Measurements from ENCODE around the gene CAPN15.

CAPN15 gene

DNA sequence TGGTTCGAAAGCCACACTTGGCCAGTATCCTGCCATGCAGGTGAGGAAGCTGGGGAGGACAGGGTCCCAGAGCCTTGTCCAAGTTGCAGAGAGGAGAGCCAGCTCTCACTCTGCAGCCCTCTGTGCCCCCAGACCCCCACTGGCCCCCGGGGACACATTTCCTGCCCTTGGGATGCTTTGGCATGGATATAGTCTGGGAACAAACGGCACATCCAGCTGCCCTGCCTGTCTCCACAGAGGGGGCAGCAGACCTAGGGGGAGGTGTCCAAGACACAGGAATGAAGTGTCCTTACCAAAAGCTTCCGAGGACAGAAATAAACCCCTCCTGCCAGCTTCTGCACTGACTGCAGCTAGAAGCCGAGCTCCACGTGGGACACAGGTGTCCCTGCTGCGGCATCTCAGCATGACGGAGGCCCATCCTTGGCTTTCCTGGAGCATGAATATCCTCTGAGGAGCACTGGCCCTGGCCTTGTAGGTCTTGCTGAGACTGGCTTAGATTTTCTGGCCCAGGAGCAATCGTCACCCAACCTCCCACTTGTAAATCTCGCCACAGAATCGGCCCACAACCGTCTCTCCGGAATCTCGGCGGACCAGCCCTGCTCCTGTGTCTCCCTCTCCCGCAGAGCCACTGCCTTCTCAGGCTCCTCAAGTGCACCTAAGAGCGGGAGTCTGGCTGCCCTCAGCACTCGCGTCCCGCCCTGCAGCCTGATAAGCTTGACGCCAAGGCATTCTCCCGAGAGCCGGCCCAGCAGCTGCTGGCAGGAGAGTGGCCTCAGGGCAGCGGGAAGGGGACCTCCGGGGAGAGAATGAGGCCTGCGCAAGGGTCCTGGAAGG, 1.1 kb upstream of the CAPN15 start:
- DNase-seq: no peak

DNA sequence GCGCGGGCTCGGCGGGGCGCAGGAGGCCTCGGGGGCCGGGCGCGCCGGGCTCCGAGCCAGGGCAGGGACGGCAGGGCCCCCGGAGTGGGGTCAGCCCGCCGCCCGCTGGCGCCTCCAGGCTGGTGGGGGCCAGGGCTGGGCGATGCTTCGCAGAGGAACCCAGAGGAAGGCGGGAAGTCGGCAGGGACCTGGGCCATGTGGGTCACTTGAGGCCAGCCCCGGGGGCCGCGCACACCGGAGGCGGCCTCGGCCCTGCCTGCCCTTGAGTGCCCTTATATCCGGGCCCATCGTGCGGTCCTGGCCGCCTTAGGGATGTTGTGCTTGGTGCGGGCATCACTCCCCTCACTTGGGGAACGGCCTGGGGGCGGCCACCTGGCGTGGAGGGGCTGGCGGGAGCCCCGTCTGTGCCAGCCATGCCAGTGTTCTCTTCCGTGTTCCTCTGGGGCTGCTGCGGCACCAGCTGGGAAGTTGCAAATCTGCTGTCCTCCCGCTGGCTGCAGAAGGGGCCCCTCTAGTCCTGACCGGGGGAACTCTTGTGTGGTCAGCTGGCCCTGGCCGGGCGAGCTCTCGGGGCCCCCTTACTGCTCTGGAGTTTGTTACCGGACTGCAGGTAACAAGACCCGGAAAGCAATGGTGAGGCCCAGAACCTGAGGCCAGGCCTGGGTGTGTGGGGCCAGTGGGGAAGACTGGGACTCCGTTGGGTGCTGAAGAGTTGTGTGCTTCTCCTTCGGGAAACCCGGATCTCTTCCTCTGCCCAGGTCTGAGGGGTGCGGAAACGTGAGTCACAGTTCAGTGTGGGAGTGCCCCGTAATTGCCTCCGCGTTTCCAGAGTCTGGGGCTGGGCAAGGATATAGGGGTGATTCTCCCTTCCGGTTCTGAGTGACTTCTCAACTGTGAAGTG, 849 bp downstream of the CAPN15 start:
- DNase-seq: peak; percentile 69 to 82 (median 78)

DNA sequence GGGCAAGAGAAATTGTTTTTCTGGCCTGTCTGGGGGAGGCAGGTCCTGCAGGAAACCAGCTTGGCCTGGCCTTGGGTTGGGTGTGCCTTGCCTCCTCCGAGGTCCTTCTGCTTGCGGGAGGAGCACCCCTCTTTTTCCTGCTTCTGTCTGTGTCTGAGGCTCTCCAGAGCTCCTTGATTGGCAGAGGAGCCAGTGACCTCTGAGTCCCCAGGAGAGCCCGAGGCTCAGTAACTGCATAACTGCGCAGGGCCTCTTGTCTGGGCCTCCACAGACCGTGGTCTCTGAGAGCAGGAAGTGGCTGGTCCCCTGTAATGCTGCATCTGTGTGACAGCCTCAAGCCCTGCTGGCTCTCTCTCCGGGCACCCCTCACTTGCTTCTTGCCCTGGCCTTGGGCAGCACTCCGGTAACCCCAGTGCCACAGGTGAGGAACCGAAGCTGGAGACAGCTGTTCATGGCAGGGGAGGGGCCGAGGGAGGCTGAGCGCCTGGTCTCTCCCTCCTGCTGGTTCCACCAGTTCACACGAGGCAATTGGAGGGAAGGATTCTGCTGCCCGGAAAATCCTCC, 1.6 kb downstream of the CAPN15 start:
- DNase-seq: no peak

DNA sequence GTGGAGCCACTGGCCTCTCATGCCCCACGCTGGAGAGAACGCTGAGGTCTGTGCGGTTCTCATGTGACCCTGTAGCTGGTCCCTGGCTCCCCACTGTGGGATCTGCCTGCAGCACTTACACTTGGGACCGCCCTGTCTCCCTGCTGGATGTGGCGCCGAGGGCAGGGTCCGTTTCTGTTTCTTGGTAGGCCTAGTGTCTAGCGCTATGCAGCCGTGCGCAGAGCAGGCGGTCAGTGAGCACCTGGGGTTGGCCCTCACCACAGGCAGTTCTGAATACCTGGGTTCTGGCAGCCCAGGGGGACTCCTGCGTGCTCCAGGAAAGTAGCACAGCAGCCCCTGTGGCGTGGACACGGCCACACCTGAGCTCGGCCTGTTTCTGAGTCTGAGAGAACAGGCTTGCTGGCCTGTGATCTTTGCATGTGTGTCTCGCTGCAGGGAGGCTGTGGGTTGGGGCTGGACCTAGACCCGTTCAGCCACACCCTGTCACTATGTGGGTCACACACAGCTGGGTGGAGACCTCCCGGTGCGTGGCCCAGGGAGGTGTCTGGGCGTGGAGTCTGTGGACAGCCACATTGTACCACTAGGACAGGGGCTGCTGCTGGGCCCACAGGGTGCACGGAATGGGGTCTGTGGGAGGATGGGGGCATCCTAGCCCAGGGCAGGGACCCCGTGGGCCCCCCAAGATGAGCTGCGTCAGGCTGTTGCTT, 2.8 kb downstream of the CAPN15 start:
- no peak for DNase-seq

DNA sequence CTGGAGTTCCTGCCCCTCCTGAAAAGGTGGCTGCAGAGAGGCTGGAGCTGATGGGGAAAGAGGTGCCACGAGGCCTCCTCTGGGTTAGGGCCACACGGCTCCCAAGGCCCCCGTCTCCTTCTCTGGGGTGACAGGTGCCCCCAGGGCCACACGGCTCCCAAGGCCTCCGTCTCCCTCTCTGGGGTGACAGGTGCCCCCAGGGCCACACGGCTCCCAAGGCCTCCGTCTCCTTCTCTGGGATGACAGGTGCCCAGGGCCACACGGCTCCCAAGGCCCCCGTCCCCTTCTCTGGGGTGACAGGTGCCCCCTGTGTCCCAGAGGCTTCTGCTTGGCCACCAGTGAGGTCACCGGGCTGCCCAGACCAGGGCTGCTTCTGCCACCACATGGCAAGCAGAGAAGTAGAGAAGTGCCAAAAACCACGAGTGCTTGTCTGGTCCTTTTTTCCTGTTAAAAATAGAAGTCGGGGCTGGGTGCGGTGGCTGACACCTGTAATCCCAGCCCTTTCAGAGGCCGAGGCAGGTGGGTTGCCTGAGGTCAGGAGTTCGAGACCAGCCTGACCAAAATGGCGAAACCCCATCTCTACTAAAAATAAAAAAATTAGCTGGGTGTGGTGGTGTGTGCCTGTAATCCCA, 4.1 kb downstream of the CAPN15 start:
- no peak for DNase-seq

DNA sequence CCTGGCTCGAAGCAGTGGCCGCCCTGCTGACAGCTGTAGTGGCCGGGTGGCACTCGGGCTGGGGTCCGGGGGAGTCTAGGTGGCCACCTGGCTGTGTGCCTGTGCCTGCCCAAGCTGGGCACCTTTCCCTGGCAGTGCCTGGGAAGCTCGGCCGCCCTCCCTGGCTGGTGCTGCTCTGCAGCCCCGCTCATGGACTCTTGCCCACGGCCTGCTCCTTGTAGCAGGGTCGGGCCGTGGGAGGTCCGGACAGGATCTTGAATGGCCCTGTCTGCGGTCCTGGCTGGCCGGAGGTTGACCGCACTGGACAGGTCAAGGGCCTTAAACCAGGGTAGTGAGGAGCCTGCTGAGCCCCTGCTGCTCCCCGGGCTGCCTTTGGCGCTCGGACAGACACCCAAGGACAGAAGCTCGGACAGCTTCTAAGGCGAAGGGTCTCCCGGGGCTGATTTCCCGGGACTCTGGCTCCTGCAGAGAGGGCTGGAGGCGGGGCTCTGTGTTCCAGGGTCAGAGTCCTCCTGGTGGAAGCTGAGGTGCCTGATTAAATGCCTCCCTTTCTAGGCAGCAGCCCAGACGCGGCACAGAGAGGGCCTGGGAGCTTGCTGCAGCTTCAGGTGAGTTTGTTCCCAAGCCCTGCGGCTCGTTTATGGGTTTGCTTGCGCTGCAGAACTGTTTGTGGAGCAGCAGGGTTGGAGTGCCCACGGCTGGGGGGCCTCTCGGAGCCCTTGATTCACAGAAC, 6.0 kb downstream of the CAPN15 start:
- DNase-seq: no peak

DNA sequence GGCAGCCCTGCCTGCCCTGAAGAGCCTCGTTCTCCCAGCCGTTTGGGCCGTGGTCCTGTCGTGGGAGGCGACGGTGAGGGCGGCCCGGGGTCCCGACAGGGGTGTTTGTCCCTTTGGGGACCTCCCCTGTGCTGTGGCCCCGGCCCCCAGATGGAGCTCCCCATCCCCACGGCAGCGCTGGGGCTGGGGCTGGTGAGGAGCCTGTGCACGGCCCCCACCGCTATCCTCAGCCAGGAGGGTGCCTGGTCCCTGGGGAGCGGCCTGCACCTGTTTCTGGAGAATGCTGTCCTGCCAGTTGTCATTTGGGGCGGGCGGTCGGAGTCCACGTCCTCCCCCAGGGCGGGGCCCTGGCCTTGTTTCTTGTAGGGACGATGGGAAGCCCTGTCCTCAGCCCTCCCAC, 6.6 kb downstream of the CAPN15 start:
- DNase-seq: no peak

DNA sequence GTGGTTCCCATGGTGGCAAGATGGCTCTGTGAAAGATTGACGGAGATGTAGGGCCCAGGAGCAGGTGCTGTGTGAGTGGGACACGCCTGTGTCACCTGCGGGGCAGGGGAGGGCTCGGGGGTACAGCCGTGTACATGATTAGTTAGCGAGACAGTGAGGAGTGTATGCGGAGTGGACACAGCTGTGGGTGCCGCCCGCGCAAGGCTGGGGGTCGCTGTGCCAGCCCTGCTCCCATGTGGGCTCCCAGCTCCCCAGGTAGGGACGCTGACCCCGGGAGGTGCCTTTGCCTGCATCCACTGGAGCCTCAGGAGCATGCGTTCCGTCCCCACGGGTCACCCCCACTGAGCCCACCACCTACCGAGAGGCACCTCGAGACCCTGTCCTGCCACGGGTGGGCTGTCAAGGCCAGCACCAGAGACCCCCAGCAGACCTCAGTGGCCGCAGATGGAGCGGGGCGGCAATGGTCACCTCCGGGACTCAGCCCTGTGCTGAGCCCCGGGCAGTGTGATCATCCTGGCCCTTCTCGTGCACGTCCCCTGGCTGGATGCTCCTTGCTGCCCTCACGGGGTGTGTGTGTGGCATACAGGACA, 7.4 kb downstream of the CAPN15 start:
- no peak for DNase-seq

DNA sequence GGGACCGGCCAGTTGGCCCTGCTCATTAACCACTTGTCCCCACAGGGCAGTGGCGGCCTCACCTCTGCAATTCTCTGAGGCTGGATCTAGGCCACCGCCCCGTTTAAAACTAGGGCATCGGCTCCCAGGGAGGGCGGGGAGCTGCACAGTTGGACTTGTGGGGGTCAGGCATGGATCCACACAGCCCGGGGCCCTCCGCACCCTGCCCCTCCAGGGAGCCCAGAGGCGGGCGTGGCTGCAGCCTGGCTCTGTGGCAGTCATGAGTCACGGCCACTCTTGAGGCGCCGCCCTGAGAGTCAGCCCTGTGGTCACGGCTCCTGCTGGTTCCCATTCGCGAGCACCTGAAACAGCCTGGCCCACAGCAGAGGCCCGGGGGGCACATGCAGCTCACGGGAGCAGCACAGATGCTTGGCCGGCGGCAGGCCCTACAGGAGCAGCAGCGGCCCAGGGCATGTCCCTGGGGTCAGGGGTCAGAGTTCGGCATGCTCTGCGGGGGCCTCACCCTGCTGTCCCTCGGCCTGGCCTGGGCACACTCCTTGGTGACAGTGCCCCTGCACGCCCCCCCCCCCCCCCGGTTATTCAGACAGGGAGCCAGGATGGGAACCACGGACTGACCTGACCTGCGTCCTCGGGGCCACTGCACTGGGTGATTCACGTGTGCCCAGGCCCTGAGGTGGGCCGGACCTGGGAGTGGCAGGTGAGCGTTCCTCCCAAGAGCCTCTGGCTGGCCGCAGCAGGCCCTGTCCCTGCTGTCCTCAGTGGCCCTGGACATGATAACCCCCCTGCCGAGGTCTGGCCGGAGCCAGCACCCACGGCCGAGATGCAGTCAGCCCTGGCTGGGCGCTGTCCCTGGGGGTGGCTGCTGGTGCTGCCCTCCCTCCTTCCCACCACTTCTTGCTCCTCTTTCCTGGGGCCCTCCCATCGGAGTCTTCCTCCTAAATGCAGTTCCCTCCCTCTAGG, 8.2 kb downstream of the CAPN15 start:
- DNase-seq: peak in 1 of 4 experiments; percentile 21

DNA sequence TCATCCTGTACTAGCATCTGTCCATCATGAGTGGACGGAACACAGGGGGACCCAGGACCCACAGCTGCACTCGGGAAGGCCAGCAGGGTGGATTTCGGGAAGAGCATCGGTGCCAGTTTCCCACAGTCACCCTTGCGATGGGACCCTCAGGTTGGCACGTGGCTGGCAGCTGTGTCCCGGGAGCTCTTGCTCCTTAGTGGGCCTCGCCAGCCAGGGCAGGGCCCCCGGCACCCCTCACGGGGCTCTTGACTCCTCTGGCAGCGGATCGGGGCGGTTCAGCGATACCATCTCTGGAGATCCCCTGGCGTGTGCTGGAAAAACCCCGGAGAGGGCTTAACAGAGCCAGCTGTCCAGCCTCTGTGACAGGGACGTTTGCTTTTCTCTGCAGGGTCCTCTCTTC, 9.2 kb downstream of the CAPN15 start:
- DNase-seq: no peak

DNA sequence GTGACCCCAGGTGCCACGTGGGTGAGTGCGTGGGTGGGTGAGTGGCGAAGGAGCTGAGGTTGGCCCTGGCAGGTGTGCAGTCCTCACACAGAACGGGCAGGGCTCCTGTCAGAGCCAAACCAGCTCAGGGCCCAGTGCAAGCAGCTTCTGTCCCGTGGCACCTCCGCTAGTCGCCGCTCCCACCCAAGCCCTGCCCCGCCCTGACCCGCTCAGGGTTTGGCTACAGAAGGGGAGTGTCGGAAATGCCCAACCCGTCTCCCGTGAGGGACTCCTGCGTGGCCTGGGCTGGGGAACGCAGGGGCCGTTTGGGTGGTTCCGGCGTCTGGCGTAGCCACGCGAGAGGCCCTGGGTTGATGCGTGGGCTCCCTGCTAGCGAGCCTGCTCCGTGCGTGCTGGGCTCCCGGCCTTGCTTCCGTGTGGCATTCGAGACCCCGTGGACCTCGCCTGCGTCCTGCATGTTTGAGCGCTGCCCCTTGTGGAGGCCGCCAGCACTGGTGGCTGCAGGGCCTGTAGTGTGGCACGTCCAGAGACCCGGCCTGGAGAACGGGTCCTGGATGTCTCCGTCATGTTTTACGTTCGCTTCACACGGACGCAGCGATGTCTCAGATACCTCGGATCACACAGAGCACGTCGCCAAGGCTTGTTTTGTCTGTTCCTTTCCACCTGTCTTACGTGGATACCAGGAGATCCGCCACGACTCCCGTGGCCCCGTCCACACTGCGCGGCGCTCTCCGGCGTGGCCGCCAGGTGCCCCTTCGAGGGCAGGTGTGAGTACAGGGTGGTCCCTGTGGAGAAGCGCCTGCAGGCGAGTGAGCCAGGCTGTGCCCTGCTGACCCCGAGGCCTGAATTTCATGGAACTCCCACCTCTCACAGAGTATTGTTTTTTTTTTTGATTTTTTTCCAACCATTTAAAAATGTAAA, 10.2 kb downstream of the CAPN15 start:
- DNase-seq: no peak

DNA sequence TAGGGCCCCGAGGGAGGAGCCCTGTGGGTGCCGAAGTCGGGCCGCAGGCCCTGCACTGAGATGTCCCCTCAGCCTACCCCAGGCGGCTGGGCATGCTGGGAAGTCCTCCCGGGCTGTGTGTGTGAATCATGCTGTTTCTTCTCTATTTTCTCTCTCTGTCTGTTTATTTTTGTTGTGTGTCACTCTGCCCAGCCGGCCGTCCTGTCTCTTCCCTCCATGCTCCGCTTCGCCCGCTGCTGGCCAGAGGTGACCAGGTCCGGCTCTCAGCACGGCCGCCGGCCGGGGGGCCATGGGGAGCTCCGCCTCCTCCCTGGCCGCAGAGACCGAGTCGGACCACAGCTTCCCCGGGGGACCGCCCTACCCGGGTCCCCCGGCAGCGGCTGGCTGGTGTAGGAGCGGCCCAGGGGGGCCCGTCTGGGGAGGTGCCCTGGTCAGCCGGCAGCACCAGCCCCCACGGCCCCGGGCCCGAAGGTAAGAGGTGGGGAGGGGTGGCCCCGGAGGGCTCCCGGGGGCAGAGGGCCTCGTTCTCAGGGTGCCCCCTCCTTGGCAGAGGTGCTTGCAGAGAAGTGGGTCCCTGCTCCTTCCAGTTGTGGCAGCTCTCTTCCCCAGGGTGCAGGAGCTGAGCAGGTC, 12.5 kb downstream of the CAPN15 start:
- DNase-seq: no peak

DNA sequence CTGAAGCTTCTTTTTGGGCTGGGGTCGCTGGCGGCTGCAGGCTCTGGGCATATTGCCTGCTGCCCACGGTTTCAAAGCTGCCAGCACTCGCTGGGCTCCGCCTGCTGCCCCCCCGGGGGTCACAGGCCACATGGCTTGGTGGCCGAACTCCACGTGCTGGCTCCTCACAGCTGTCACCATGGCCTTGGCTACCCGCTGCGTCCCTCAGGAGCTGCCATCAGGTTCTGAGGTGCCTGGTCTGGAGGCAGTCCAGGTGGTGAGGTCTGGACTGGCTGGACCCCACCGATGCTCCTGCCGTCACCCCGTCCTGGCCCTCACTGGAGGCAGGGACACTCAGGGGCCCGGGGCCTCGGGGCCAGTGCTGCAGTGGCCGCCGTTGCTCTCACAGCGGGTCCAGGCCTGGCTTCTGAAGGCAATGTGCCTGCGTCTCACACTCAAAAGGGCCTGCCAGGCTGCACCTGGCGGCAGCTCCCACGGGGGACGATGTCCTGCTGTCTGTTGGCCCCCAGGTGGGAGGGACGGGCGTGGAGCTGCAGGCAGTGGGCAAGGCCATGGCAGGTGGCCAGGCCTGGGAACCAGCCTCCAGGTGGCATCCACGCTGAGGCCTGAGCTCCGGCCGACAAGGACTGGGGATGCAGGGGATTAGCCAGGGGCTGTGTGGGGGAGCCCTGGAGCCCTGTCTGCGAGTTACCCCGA, 13.3 kb downstream of the CAPN15 start:
- no peak for DNase-seq

DNA sequence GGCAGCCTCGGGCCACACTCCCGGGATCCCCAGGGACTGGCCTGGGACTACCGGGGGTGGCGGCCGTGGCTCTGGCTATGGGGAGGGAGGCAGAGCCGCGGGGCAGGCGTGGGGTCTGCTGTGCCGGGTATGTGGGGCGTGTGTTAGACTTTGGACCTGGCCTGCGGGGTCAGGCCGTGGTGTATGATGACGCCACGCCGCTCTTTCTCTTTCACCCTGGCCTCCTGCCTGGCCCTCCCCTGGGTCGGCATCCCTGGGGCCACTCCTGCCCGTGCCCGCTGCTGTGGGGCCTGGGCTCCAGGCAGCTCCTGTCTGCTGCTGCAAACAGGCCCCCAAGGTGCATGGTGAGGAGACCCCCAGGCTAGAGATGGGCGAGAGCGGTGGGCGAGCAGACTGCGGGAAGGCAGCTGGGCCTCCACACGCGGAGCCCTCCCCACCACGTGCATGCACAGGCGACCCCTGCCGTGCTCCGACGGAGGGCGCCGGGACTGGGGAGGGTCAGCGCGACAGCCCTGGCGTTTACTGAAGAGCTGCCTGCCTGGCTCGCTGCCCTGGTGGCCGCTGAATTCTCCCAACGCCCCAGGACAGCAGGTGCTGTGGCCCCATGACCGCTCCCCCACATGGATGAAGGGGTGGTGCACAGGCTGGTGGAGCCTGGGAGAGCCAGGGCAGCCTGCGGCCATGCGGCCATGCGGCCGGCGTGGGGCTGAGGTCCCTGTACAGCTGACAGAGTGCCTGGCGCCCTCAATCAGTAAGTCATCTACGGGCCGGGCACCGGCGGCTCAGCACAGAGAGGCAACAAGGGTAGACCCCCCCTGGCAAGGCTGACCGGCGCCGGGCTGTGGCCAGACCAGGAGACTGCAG, 16.0 kb downstream of the CAPN15 start:
- no peak for DNase-seq

DNA sequence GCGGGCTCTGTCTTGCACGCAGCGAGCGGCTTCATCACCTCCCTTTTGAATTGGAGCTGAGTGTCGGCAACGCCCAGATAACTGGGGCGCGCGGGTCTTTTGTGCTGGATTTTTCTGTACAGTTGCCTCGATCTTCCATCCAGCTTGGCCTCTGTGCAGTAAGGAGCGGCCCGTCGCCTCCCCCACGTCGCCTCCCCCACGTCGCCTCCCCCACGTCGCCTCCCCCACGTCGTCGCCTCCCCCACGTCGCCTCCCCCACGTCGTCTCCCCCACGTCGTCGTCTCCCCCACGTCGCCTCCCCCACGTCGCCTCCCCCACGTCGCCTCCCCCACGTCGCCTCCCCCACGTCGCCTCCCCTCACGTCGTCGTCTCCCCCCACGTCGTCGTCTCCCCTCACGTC, 17.0 kb downstream of the CAPN15 start:
- no peak for DNase-seq

DNA sequence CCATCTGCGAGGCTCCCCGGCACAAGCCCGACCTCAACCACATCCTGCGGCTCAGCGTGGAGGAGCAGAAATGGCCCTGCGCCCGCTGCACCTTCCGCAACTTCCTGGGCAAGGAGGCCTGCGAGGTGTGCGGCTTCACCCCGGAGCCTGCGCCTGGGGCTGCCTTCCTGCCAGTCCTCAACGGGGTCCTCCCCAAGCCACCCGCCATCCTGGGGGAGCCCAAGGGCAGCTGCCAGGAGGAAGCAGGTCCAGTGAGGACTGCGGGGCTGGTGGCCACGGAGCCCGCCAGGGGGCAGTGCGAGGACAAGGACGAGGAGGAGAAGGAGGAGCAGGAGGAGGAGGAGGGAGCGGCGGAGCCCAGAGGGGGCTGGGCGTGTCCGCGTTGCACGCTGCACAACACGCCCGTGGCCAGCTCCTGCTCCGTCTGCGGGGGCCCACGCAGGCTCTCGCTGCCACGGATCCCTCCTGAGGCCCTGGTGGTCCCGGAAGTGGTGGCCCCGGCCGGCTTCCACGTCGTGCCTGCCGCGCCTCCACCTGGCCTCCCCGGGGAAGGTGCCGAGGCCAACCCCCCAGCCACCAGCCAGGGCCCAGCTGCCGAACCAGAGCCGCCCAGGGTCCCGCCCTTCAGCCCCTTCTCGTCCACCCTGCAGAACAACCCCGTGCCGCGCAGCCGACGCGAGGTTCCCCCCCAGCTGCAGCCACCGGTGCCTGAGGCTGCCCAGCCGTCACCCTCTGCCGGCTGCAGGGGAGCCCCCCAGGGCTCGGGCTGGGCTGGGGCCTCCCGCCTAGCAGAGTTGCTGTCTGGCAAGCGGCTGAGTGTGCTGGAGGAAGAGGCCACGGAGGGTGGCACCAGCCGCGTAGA, 19.6 kb downstream of the CAPN15 start:
- peak; percentile 69 to 79 (median 73) for DNase-seq
